Hematopoietic multipotent progenitor cell treated with erythropoietin and hydrocortisone succinate and interleukin-3 and kit ligand, for 6 days (in vitro differentiated cells): ENCODE measurements around the gene SMIM29.
"Not testable (repeated sequence)": the region's sequence is repeated elsewhere in the genome, so short reads cannot be mapped to it uniquely, and the experiment has no call there.

Experiments
- DNase-seq: peaks from one replicate; pipeline ENCODE4 v3.0.0-alpha.2; 2015

SMIM29 gene

DNA sequence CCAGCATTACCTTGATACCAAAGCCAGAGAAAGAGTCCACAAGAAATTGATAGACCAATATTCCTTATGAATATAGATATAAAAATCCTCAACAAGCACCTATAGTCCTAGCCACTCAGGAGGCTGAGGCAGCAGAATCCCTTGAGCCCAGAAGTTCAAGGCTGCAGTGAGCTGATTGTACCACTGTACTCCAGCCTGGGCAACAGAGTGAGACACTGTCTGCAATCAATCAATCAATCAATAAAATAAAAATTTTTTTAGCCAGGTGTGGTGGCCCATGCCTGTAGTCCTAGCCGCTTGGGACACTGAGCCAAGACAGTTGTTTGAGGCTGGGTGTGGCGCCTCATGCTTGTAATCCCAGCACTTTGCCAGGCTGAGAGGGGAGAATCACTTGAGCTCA, 18.9 kb upstream of the SMIM29 start:
- no peak for DNase-seq

DNA sequence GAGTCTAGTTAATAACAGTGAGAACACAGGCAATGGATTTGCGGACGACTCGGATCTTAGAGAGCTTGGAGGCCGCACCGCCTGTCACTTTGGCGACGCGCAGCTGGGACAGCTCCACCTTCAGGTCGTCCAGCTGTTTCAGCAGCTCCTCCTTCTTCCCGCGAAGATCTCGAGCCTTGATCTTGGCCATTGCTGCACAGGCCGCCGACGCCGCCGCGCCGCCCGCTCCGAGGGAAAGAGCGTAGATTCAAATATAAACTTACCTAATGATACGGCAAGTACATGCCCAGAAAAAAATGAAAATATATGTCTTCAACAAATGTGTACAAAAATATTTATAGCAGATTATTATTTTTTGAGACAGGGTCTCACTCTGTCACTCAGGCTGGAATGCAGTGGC, 14.7 kb upstream of the SMIM29 start:
- not testable (repeated sequence) for DNase-seq

DNA sequence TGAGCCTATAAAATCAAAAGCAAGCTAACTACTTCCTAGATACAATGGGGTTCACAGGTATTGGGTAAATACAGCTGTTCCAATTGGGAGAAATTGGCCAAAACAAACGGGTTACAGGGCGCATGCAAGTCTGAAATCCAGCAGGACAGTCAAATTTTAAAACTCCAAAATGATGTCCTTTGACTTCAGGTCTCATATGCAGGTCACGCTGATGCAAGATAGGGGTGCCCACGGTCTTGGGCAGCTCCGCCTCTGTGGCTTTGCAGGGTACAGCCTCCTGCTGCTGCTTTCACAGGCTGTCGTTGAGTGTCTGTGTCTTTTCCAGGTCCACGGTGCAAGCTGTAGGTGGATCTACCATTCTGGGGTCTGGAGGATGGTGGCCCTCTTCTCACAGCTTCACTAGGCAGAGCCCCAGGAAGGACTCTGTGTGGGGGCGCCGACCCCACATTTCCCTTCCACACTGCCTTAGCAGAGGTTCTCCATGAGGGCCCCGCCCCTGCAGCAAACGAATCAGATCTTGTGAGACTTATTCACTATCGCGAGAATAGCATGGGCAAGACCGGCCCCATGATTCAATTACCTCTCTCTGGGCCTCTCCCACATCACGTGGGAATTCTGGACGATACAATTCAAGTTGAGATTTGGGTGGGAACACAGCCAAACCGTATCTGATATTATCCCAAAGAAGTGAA, 11.9 kb upstream of the SMIM29 start:
- no peak for DNase-seq

DNA sequence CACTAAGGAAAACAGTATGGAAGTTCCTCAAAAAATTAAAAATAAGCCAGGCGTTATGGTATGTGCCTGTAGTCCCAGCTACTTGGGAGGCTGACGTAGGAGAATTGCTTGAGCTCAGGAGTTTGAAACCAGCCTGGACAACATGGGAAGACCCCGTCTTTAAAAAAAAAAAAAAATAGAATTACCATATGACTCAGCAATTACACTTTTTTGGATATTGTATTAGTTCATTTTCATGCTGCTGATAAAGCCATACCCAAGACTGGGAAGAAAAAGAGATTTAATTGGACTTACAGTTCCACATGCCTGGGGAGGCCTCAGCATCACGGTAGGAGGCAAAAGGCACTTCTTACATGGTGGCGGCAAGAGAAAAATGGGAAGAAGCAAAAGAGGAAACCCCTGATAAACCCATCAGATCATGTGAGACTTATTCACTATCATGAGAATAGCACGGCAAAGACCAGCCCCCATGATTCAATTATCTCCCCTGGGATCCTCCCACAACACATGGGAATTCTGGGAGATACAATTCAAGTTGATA, 10.8 kb upstream of the SMIM29 start:
- DNase-seq = no peak

DNA sequence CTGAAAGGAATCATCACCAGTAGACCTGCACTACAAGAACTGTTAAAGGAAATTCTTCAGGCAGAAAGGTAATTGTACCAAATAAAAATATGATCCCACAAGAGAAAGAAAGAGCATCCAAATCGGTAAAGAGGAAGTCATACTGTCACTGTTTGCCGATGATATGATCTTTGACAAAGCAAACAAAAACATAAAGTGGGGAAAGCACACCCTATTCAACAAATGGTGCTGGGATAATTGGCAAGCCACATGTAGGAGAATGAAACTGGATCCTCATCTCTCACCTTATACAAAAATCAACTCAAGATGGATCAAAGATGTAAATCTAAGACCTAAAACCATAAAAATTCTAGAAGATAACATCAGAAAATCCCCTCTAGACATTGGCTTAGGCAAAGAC, 3.6 kb upstream of the SMIM29 start:
- not testable (repeated sequence) for DNase-seq

DNA sequence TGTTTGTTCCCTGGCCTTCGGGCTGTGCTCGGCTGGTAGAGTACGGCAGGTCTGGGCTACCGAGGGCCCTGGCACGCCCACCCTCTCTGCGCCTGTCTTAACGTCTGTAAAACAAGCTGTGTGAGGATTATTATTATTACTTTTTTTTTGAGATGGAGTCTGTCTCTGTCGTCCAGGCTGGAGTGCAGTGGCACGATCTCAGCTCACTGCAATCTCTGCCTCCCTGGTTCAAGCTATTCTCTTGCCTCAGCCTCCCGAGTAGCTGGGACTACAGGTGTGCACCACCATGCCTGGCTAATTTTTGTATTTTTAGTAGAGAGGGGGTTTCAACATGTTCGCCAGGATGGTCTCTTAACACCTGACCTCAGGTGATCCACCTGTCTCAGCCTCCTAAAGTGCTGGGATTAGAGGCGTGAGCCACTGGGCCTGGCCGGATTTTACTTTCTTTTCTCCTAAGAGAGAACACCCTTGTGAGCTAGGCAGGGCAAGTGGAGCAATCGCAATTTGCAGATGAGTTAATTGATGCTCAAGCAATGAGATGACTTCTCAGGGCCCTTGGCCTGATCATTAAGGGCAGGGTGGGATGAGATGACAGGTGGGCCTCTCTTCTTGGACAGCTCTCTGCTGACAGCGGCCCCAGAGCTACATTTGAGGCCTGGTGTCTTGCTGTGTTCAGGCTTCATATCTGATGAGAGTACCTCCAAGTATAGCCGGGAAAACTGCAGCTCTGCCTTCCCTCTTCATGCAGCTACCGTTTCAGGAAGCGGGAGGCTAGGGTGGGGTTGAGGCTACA, 859 bp upstream of the SMIM29 start:
- no peak for DNase-seq

DNA sequence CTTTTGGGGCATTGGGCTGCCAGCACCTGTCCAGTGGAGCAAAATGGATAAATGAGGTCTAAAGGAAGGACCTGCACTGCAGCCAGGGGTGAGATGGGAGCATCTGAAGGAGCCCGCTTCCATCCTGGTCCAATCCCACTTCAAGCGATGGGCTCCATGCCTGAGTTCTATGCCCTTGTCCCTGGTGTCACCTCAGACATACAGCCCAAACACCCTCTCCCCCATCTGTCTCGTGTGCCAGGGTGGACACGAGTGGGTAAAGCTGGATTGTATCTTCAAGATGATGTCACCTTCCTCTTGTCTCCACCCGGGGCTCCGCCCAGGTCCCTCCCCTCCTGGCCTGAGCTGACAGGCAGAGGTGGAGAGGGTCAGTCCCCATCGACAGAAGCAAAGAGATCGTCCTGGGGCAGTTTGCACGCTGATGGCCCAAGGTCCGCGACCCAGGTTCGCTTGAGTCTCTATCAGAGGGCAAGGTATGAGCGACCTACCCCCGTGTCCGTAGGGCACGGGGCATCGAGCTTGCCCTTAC, 544 bp downstream of the SMIM29 start:
- DNase-seq = peak; percentile 64

DNA sequence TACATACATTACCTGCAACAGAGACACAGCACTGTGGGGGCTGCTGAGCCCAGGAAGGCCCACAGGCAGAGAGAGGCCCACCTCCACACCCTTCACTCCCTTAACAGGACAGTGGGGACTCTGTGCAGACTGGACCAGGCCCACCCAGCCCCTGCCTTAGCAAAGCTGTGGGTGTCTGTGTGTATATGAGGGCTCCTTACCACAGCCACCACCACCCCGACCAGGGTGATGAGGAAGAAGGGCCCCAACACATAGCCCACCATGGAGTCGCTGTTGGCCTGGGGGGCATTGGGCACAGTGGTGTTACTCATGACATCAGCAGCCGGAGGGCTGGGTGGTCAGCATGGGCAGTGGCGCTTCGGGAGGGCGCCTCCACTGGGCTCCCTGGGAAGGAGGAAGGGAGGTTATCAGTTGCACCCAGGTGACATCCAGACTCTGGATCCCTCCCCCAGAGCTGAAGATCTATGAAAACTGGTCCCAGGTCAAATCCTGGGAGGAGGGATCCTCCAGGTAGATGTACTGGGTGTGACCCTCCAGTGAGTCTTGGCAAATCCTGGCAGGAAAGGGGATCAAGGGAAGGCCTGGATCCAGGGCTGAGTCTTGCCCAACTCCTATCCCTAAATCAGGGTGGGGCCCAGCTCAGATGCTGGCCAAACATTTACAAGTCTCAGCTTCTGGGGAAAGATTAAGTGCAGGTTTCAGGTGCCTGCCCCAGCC, 1.2 kb downstream of the SMIM29 start:
- DNase-seq = no peak

DNA sequence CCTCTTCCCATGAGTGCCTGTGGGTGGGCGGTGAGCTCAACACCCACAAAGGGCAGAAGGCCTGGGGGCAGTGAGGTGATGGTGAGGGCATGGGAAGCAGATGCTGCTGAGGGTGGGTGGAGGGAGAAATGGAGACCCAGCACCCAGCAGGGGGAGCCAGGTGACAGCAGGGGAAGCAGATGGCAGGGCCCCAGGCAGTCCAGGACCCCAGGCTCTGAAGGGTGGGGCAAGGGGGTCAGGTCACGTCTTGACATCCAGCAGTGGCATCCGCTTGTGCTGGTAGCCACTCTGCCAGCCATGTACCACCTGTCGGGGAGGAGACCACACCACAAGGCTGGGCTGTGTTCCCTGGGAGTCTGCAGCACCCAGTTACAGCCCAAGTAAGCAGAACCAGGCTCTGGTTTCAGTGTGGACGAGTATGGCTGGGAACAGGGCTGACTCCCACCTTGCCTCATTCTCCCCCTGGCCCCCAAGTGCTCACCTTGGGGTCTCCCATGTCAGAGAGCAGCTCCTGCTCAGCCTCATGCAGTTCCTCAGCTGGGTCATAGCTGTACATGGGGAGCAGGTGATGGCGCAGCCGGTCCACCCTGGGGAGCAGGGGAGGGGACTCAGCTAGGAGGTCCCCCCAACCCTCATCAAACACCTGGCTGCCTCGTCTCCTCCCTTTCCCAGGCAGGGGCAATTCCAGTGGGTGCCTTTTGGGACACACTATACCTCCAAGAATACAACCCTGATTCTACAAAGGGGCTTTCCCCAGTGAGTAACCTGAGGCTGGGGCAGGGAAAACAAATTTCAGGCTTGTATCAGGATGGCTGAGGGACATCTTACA, 2.0 kb downstream of the SMIM29 start:
- DNase-seq = peak; percentile 73

DNA sequence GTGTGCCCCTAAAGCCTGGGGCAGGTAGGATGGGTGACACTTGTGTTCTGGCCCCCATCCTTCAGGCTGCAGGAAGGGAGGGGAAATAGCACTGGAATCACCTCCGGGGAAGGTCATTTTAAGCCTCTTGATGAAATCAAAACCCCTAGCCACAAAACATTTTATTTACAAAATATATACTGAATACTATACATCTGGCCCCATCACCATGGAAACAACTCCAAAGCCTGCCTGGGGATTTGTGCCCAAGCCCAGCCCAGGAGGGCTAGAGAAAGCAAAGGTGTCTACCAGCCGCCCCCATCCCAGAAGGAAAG, 2.6 kb downstream of the SMIM29 start:
- DNase-seq = no peak

DNA sequence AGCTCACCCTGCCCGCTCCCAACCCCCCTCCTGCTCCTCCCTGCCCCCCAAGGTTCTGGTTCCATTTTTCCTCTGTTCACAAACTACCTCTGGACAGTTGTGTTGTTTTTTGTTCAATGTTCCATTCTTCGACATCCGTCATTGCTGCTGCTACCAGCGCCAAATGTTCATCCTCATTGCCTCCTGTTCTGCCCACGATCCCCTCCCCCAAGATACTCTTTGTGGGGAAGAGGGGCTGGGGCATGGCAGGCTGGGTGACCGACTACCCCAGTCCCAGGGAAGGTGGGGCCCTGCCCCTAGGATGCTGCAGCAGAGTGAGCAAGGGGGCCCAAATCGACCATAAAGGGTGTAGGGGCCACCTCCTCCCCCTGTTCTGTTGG, 3.1 kb downstream of the SMIM29 start:
- DNase-seq = not testable (repeated sequence)

DNA sequence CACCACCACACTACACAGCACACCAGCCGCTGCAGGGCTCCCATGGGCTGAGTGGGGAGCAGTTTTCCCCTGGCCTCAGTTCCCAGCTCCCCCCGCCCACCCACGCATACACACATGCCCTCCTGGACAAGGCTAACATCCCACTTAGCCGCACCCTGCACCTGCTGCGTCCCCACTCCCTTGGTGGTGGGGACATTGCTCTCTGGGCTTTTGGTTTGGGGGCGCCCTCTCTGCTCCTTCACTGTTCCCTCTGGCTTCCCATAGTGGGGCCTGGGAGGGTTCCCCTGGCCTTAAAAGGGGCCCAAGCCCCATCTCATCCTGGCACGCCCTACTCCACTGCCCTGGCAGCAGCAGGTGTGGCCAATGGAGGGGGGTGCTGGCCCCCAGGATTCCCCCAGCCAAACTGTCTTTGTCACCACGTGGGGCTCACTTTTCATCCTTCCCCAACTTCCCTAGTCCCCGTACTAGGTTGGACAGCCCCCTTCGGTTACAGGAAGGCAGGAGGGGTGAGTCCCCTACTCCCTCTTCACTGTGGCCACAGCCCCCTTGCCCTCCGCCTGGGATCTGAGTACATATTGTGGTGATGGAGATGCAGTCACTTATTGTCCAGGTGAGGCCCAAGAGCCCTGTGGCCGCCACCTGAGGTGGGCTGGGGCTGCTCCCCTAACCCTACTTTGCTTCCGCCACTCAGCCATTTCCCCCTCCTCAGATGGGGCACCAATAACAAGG, 3.6 kb downstream of the SMIM29 start:
- DNase-seq = not testable (repeated sequence)

DNA sequence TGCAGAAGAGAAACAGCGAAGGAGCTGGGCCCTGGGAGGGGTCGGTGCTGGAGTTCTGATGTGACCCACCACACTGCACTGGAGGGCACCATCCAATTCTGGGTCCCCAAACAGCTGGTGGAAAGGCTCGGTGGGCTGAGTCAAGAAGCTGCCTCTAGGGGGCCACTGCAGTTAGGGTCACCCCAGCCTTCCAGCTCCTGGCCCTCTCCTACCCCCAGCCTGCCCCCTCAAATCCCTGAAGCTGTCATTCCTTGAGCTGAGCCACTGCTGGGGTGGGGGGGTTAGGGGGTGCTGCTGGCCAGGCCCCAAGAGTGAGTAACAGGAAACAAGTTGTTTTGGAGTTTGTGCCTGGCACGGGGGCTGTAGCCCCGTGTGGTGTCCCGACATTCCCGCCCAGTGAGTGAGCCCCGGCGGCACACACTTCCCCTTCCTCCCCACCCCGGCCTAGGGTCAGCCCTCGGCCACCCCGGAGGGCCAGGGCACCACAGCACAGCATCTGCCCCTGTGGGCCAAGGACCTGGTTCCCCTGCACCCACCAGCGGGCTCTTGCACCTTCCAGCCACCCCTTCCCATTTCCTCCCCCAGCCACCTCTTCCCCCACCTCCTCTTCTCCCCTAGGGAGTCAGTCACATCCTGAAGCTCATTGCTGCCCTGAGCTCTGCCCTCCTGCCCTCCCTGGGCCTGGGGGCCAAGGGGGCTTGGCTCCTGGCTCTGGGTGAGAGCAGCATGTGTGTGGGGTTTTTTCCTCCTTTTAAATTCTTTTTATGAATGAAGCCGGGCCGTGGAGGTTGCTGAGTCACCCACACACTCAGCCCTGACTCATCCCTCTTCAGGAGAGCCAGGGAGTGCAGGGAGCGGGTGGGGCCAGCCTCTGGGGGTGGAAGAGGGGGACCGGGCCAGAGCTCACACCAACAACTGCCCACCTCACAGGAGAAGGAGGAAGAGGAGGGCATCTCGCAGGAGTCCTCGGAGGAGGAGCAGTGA, 4.6 kb downstream of the SMIM29 start:
- DNase-seq = peak; percentile 90

DNA sequence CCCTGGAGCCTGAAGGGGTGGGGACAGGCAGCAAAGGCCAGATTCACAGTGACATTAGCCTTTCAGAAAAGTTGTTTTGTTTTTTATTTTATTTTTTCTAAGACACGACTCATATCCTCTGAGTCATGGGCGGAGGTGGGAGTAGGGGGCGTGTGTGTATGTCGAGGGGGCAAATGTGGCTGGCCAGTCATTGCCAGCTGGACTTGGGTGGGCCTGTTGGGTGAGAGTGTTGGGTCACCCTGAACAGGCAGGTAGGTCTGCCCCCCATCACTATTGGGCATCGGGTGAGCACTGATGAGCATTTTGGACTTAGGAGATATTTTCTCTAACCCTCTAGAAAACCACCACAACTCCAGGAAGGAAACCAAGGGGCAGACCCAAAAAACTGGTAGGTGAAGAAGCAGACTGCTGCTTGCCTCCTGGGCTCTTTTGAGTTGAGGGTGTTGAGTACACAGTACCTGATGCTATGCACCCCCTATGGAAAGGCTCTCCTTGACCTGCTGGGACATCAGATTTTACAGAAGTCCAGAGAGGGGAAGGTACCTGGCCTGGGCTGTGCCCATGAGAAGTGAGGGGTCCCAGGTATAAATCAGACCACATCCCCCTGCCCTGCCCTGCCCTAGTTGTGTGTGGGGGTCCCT, 5.6 kb downstream of the SMIM29 start:
- DNase-seq = no peak

DNA sequence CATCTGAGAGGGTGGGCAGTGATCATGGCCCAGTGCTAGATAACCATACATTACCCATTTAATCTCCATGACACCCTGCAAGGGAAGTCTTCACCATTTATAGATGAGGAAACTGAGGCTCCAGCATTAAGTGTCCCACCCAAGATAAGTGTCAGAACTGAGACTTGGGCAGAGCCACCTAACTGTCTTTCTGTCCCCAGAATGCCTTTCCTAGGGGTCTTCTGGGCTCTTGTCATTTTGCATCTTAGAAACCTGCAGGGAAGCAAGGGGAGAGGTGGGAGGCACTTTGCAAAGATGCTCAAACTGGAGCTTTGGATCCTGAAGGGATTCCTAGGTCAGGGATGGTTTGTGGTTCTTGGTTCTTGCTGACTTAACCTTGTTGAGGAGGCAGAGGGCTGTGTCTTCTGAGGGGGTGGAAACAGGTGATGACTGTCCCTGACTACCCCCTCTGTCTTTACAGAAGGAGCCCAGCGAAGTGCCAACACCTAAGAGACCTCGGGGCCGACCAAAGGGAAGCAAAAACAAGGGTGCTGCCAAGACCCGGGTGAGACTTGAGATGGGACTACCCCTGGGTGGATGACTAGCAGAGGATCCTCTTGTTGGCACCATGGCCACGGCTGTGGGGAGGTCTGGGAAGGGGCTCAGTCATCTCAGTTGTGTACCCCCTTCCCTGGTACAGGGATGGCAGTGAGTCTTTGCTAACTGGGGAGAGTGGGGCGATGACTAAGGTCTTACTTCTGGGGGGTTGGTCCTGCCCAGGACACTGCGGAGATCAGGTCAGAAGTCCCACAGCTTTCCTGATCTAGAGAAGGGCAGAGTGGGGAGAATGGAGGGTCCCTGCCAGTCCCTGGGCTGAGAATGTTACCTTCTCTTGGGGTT, 6.3 kb downstream of the SMIM29 start:
- DNase-seq = no peak

DNA sequence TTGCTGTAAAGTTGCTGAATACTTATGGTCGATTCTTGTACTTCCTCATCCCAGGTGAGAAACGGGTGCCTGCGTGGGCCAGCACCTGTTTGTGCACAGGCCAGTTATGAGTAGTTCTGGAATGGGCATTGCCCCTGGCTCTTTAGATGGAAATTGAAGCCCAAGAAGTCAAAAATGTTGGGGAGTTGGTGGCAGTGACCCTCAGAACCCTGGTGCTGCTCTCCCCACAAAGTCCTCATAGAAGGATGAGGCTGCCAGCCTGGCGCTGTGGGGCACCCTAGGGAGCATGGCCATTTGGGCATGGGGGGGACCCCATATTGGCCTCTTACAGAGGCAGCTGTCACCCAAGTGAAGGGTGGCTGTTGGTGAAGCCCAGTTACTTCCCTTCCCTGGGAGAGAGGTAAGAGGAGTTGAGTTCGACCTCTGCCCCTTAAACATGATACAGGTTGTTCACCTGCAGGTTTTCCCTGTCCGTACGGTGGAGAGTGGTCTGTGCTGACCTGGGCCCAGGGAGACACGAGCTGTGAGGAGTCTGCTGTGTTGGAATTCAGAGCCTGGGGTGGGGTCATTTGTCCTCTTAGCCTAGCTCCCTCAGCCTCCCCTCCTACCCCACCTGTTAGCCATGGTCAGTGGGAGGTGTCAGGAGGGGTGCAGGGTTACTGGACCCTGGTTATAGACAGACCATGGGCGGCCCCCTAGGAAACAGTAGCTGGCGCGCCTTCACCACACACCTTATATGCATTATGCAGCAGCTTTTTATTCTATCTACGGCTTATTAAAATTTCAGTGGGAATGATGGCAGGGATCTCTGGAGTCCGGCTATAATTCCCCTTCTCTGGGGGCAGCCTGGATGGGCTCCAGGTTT, 7.2 kb downstream of the SMIM29 start:
- DNase-seq = no peak

DNA sequence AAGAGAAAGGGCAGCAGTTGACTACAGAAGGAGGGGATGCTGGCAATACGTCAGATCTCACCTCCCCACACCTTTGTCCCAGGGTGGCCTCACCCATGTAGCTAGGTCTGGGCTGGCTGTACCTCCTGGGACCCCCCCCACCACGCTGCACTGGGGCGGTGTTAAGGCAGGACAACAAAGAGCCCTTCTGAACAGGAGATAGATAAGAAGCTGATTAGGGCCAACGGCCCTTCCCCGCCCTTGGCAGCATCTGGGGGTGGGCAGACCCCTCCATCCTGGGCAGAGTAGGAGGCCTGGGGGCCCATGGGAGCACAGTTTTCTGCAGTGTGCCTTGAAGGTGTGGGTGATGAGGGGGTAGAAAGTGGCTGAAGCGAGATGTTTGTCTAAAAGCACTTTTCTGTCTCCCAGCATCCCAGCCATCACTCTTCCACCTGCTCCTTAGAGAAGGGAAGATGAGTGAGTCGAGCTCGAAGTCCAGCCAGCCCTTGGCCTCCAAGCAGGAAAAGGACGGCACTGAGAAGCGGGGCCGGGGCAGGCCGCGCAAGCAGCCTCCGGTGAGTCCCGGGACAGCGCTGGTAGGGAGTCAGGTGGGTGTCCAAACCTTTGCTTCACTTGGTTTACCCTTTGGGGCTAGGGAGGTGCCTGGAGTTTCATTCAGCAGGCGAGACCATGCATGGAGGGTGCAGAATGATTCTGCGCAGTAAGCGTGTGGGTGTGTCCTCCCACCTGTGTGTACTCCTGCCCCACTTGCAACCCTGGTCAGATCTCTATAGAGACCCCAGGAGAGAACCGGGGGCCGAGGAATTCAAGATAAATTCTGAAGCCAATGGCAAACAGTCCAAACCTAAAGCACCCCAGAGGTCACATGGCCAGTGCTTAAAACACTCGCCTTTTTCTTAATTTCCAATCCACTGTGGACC, 8.2 kb downstream of the SMIM29 start:
- DNase-seq = no peak
